K562 (cell line): ENCODE data around the gene SPNS1. TPM values are rescaled to one million over a fixed set of nuclear protein-coding genes. Genes with fewer than 3 reads are reported as not detected.

ENCODE experiments used
- ATAC-seq: fragments of 200-7000 bp; cut with Tn5 transposase; 3 replicates; pipeline ENCODE4 v1.9.1; 2020; ENCODE audit warnings: moderate library complexity
- BruUV-seq: library from RNA; stranded (reverse); fragments of 400-500 nt; replicated peaks from 2 replicates; lab custom pipeline; 2021; lab: Mats Ljungman, UMichigan
- CTCF ChIA-PET: fragments of 300-600 bp; formaldehyde crosslinking; extraction: SDS; loops from one replicate; lab custom pipeline; 2021; ENCODE audit warnings: low intra/inter-chr PET ratio; lab: Yijun Ruan, JAX
- POLR2A ChIA-PET: fragments of 300-600, 350-650 bp; sonication (Branson Sonifier 250); formaldehyde crosslinking; extraction: SDS; loops from one replicate; lab custom pipeline; 2021; ENCODE audit warnings: antibody characterized with exemption, inconsistent platforms; lab: Yijun Ruan, JAX
- DNase-seq, 4 experiments: peaks; one replicate each; pipeline versions ENCODE4 v3.0.0 to v3.0.0-alpha.2; 2011 to 2018; ENCODE audit warnings: low spot score in 3 of 4, mixed read lengths in 3 of 4; ENCODE audit errors: extremely low read depth in 1 of 4
- FAIRE-seq: peaks from 2 replicates; lab custom pipeline; 2011; peaks lifted over from hg19 to GRCh38; lab: Jason Lieb, UNC
- H2AFZ ChIP-seq: 2 replicates; pipeline ENCODE4 v1.6.0; 2011; ENCODE audit warnings: low read depth, low read length, control low read depth, inconsistent platforms
- H3K27ac ChIP-seq: fragments of 200-600 bp; 3 replicates; pipeline ENCODE4 v1.8.0; 2011; ENCODE audit warnings: low read depth, mild to moderate bottlenecking, control low read depth, inconsistent platforms, low read length, moderate library complexity, mixed read lengths; ENCODE audit errors: extremely low read depth
- H3K27me3 ChIP-seq, 2 experiments: fragments of 300-600 bp in 1 of 2; 2 replicates in 1 of 2; 3 replicates in 1 of 2; pipeline versions ENCODE4 v1.6.0 to v1.8.0; 2011; ENCODE audit warnings: inconsistent platforms in 2 of 2, low read length in 2 of 2, mild to moderate bottlenecking in 1 of 2, mixed read lengths in 1 of 2, moderate library complexity in 1 of 2; ENCODE audit not compliant: control insufficient read depth in 2 of 2, insufficient read depth in 2 of 2
- H3K36me3 ChIP-seq: fragments of 300-600 bp; 3 replicates; pipeline ENCODE4 v1.8.0; 2011; ENCODE audit warnings: mild to moderate bottlenecking, low read length, inconsistent platforms; ENCODE audit not compliant: control insufficient read depth, insufficient read depth
- H3K4me1 ChIP-seq, 2 experiments: fragments of 200-600 bp in 1 of 2; replicated peaks in 1 of 2; 2 replicates in 1 of 2; 3 replicates in 1 of 2; pipeline versions ENCODE4 v1.5.1 to v1.8.0; 2011; ENCODE audit warnings: inconsistent platforms in 2 of 2, low read length in 2 of 2, mild to moderate bottlenecking in 1 of 2, mixed read lengths in 1 of 2, moderate library complexity in 1 of 2; ENCODE audit not compliant: control insufficient read depth in 2 of 2, insufficient read depth in 2 of 2
- H3K4me2 ChIP-seq: 2 replicates; pipeline ENCODE4 v1.6.1; 2011; ENCODE audit warnings: low read length, control low read depth, inconsistent platforms, mixed read lengths; ENCODE audit not compliant: insufficient read depth
- H3K4me3 ChIP-seq: fragments of 200-600 bp; sonication (generic), shearing (Covaris generic); 2 replicates; pipeline ENCODE4 v1.5.1; 2016; ENCODE audit warnings: control low read depth, inconsistent platforms
- H3K79me2 ChIP-seq: fragments of 200-600 bp; 3 replicates; pipeline ENCODE4 v1.8.0; 2011; ENCODE audit warnings: low read length, inconsistent platforms; ENCODE audit not compliant: control insufficient read depth, insufficient read depth
- H3K9ac ChIP-seq, 2 experiments: 2 replicates each; pipeline versions ENCODE4 v1.6.0 to v1.6.1; 2011; ENCODE audit warnings: low read depth in 2 of 2, low read length in 2 of 2, control low read depth in 1 of 2, inconsistent platforms in 1 of 2, mild to moderate bottlenecking in 1 of 2, mixed read lengths in 1 of 2; ENCODE audit not compliant: insufficient read depth in 1 of 2
- H3K9me1 ChIP-seq: one replicate; pipeline ENCODE4 v1.6.0; 2011; ENCODE audit warnings: inconsistent platforms, mild to moderate bottlenecking, low read length, moderate library complexity; ENCODE audit not compliant: control insufficient read depth, insufficient read depth
- H3K9me3 ChIP-seq: replicated peaks from 2 replicates; pipeline ENCODE4 v1.5.1; 2011; ENCODE audit warnings: low read depth, low read length, inconsistent platforms; ENCODE audit not compliant: control insufficient read depth, insufficient read depth
- H4K20me1 ChIP-seq: replicated peaks from 2 replicates; pipeline ENCODE4 v1.6.1; 2011; ENCODE audit warnings: low read length, inconsistent platforms, mixed read lengths; ENCODE audit not compliant: control insufficient read depth, insufficient read depth
- ZNF121 ChIP-seq: sonication (generic); formaldehyde crosslinking; conservative IDR thresholded peaks from 2 replicates; pipeline ENCODE4 v1.8.0; 2022; ENCODE audit warnings: missing genetic modification reagents
- WGBS: fragments of 100-300 bp; shearing (Covaris generic); methylation state at CpG from one replicate; pipeline ENCODE4 v1.1.6; 2016; ENCODE audit warnings: low coverage, mixed read lengths; ENCODE audit not compliant: insufficient coverage; ENCODE audit errors: missing lambda C conversion rate; 5-methylcytosine and 5-hydroxymethylcytosine counted together
- in situ Hi-C: fragments of 300-500 bp; cut with MboI; formaldehyde crosslinking; loops from 4 replicates; pipeline ENCODE4 v1.15.0; 2018; ENCODE audit warnings: inconsistent platforms, mixed read lengths
- intact Hi-C: fragments of 100-400 bp; cut with micrococcal nuclease; formaldehyde crosslinking; loops from 2 replicates; pipeline ENCODE4 v1.14.2; 2022
- polyA plus RNA-seq, 8 experiments: library from polyadenylated mRNA; depleted of rRNA in 4 of 8; stranded (reverse) in 5 of 8; unstranded in 3 of 8; fragments of >200 nt; fragmentation: Nextera tagmentation in 2 of 8; fragmentation: Illumina TruSeq in 1 of 8; extraction: Ambion mirVana in 2 of 8; extraction: Trizol in 1 of 8; gene quantifications; 2 replicates each; pipeline versions ENCODE4 v1.2.1 to v1.2.3, GENCODE V29; 2011 to 2014; ENCODE audit warnings: inconsistent platforms in 1 of 8, missing spikeins in 1 of 8
- total RNA-seq, 7 experiments: library from RNA; depleted of rRNA in 6 of 7; stranded (reverse); fragments of >200 nt in 6 of 7; fragmentation: Illumina TruSeq in 2 of 7; extraction: Trizol in 2 of 7; gene quantifications; 2 replicates each; pipeline versions ENCODE4 v1.2.1 to v1.2.3, GENCODE V29; 2011 to 2021; ENCODE audit warnings: low replicate concordance in 1 of 7
- TF ChIP-seq, protein P1 (sequence below): sonication (generic); formaldehyde crosslinking; IDR thresholded peaks from 2 replicates; pipeline ENCODE4 v1.8.1; 2023; ENCODE audit warnings: mild to moderate bottlenecking, missing genetic modification reagents
- TF ChIP-seq, protein P2 (sequence below): sonication (generic); formaldehyde crosslinking; IDR thresholded peaks from 2 replicates; pipeline ENCODE4 v1.8.0; 2022; ENCODE audit warnings: mild to moderate bottlenecking, missing genetic modification reagents, borderline replicate concordance

SPNS1 gene
- total and polyA plus RNA-seq, 9 of the 15 experiments (the other 6 are each of a cell fraction or from before 2014, with no cell fraction given): 0.58 to 64.9 (median 13.7) TPM

DNA sequence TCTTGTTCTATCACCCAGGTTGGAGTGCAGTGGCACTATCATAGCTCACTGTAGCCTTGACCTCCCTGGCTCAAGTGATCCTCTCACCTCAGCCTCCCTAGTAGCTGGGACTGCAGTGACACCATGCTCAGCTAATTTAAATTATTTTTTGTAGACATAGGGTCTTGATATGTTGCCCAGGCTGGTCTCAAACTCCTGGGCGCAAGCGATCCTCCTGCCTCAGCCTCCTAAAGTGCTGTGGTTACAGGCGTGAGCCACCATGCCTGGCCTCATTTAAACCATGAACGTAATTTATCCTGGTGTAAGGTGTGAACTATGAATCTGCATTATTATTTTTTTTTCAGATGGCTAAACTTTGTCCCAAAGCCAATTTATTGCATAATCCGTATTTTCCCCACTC, 47.6 kb downstream of the SPNS1 start:
- no peaks in the 10 kb centered on the region for H3K79me2 ChIP-seq
- H3K36me3 ChIP-seq: no peaks in the 10 kb centered on the region
- H3K9me3 ChIP-seq: no peaks in the 10 kb centered on the region
- ChIA-PET CTCF (no interaction called here), POLR2A (interaction anchor here (3.3 kb wide), 1 partner anchor 12 kb away, joined by 16 read pairs; no protein-coding TSS in a partner anchor)
- no peak overlapping the region for H3K9ac ChIP-seq
- no peaks in the 10 kb centered on the region for H3K27me3 ChIP-seq
- H3K4me2 ChIP-seq: no peak overlapping the region
- peaks cover 12 to 21% of the 10 kb centered on the region in 2 experiments; a peak in 4 of 5 replicates for H3K4me1 ChIP-seq
- intact Hi-C loops (no loop called here), in situ Hi-C loops (no loop called here)
- H3K27ac ChIP-seq: no peak overlapping the region
- FAIRE-seq: no peak
- TF ChIP-seq, protein P1, sequence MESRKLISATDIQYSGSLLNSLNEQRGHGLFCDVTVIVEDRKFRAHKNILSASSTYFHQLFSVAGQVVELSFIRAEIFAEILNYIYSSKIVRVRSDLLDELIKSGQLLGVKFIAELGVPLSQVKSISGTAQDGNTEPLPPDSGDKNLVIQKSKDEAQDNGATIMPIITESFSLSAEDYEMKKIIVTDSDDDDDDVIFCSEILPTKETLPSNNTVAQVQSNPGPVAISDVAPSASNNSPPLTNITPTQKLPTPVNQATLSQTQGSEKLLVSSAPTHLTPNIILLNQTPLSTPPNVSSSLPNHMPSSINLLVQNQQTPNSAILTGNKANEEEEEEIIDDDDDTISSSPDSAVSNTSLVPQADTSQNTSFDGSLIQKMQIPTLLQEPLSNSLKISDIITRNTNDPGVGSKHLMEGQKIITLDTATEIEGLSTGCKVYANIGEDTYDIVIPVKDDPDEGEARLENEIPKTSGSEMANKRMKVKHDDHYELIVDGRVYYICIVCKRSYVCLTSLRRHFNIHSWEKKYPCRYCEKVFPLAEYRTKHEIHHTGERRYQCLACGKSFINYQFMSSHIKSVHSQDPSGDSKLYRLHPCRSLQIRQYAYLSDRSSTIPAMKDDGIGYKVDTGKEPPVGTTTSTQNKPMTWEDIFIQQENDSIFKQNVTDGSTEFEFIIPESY (CRISPR knock-in tag): peak; percentile 61; the same call in 1 of the 2 replicates
- TF ChIP-seq, protein P2, sequence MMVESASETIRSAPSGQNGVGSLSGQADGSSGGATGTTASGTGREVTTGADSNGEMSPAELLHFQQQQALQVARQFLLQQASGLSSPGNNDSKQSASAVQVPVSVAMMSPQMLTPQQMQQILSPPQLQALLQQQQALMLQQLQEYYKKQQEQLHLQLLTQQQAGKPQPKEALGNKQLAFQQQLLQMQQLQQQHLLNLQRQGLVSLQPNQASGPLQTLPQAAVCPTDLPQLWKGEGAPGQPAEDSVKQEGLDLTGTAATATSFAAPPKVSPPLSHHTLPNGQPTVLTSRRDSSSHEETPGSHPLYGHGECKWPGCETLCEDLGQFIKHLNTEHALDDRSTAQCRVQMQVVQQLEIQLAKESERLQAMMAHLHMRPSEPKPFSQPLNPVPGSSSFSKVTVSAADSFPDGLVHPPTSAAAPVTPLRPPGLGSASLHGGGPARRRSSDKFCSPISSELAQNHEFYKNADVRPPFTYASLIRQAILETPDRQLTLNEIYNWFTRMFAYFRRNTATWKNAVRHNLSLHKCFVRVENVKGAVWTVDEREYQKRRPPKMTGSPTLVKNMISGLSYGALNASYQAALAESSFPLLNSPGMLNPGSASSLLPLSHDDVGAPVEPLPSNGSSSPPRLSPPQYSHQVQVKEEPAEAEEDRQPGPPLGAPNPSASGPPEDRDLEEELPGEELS (CRISPR knock-in tag): no peak
- peak; percentile 54 for TF ChIP-seq ZNF121 (CRISPR knock-in tag)
- 85% methylated on average over 5 of the region's 5 CpGs for WGBS
- no TSS peak for BruUV-seq
- H3K9me1 ChIP-seq: no peaks in the 10 kb centered on the region
- no peaks in the 10 kb centered on the region for H4K20me1 ChIP-seq
- H2AFZ ChIP-seq: no peak overlapping the region
- DNase-seq: no peak
- ATAC-seq: no peak
- no peak overlapping the region for H3K4me3 ChIP-seq
